ENCODE data around the gene RSPO4.

- no peak for TF ChIP-seq CTCF (IDR thresholded peaks at IDR 0.05)
- no peak for TF ChIP-seq POLR2A (IDR thresholded peaks at IDR 0.05; ENCODE audit: low read depth)
- no peak for TF ChIP-seq EP300 (IDR thresholded peaks at IDR 0.05)
Observed at GRCh38 chr20:977021-977420, 25.1 kb downstream of the RSPO4 start.
